ENCODE results near the gene SLC35G2. TPM values are rescaled to one million over a fixed set of nuclear protein-coding genes. Genes with fewer than 3 reads are reported as not detected.
A peak's percentile ranks its signal among the peaks of the same experiment; 100 is the strongest.
"Not testable (repeated sequence)": the region's sequence is repeated elsewhere in the genome, so short reads cannot be mapped to it uniquely, and the experiment has no call there.

Gene SLC35G2
- total RNA-seq, 1 experiment from 2014 or later = 6.6 TPM

DNA sequence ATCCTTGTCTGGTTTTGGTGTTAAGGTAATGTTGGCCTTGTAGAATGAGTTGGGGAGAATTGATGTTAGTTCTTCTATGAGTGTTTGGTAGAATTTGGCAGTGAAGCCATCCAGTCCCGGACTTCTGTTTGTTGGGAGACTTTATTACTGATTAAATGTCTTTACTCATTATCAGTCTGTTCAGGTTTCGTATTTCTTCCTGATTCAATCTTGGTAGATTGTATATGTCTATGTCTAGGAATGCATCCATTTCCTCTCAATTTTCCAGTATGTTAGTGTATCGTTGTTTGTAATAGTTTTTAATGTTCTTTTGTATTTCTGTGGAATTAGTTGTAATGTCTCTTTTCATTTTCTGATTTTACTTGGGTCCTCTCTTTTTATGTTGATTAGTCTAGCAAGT, 82.5 kb downstream of the SLC35G2 start:
- Histone ChIP-seq H3K23me2 (ENCODE audit: insufficient read length, low read depth, low read length, poor library complexity, severe bottlenecking) (no peaks in the 10 kb centered on the region), H2AFZ (ENCODE audit: low read length) (no peak overlapping the region), H2BK120ac (ENCODE audit: low read depth, low read length, poor library complexity, severe bottlenecking) (no peak overlapping the region), H3K4me1 (ENCODE audit: insufficient read depth, low read length) (no peaks in the 10 kb centered on the region; the same call in 1 of the 2 replicates), H2BK20ac (ENCODE audit: low read depth, low read length, poor library complexity, severe bottlenecking) (no peak overlapping the region), H4K8ac (replicated peaks; ENCODE audit: insufficient read length, low read depth, low read length) (no peak overlapping the region), H3K23ac (ENCODE audit: insufficient read length, low read depth, low read length) (no peak overlapping the region), H3T11ph (ENCODE audit: low read length) (no peak overlapping the region), H4K91ac (ENCODE audit: insufficient read length, low read depth, low read length) (no peak overlapping the region), H3K79me1 (ENCODE audit: insufficient read depth, low read depth, low read length, poor library complexity, severe bottlenecking) (no peaks in the 10 kb centered on the region), H2BK15ac (ENCODE audit: low read depth, low read length) (no peak overlapping the region), H2BK5ac (ENCODE audit: insufficient read length, low read length) (no peak overlapping the region), H2BK12ac (ENCODE audit: insufficient read length, low read depth, low read length) (no peak overlapping the region), H4K20me1 (ENCODE audit: control insufficient read depth, insufficient read depth, insufficient read length) (no peaks in the 10 kb centered on the region), H3K9ac (ENCODE audit: extremely low read depth, insufficient read length, low read length) (no peak overlapping the region), H3K4me2 (ENCODE audit: insufficient read depth, insufficient read length, low read length) (no peak overlapping the region), H3K79me2 (ENCODE audit: insufficient read depth, low read length) (peaks cover 14% of the 10 kb centered on the region; the same call in 1 of the 2 replicates), H3K56ac (ENCODE audit: insufficient read length, low read depth, low read length) (no peak overlapping the region), H3K14ac (ENCODE audit: insufficient read depth, low read length) (no peak overlapping the region), H4K5ac (ENCODE audit: insufficient read length, low read depth, low read length) (no peak overlapping the region), H3K27me3 (ENCODE audit: insufficient read depth, low read length) (no peaks in the 10 kb centered on the region), H3K27ac (ENCODE audit: insufficient read length, low read depth, low read length) (no peak overlapping the region), H3K18ac (ENCODE audit: insufficient read length, low read depth, low read length) (no peak overlapping the region), H2AK5ac (ENCODE audit: insufficient read length, low read length) (no peak overlapping the region), H3K4ac (ENCODE audit: low read depth, low read length) (no peak overlapping the region), H3K9me3 (ENCODE audit: control insufficient read depth, low read depth, low read length) (no peaks in the 10 kb centered on the region)
- TF ChIP-seq CTCF (conservative IDR thresholded peaks at IDR 0.05) = no peak
- H3K27ac Mint-ChIP-seq = peak overlapping the region; percentile 44 to 84 (median 75); a peak in 6 of 7 replicates
- no peaks in the 10 kb centered on the region; the same call in 1 of the 2 replicates for H3K27me3 Mint-ChIP-seq (ENCODE audit: low read depth)
- peaks cover 6 to 14% (median 9%) of the 10 kb centered on the region in 3 experiments for H3K36me3 Mint-ChIP-seq (ENCODE audit: insufficient read depth in 1 of 3, low read depth in 3 of 3)
- no peak for DNase-seq
- no peak overlapping the region for H3K4me3 Mint-ChIP-seq
- WGBS (ENCODE audit: extremely low coverage, insufficient read length, low lambda C conversion rate) = no CpG with 5 or more reads among the region's 3 CpGs
- peaks cover 52 to 54% of the 10 kb centered on the region in 2 experiments for H3K4me1 Mint-ChIP-seq
- H3K9me3 Mint-ChIP-seq = peaks cover 3 to 7% of the 10 kb centered on the region in 2 experiments; a peak in 4 of 5 replicates

DNA sequence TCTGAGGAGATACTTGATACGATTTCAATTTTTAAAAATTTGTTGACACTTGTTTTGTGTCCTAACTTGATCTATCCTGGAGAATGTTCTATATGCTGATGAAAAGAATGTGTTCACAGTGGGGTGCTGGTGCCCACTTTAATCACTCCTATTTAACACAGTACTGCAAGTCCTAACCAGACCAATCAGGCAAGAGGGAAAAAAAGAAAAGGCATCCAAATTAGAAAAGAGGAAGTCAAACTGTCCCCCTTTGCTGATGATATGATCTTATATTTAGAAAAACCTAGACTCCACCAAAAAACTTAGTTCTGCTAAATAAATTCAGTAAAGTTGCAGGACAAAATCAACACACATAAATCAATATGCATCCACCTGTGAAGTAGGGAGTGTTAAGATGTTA, 83.6 kb downstream of the SLC35G2 start:
- peaks cover 60% of the 10 kb centered on the region in 2 experiments for H3K4me1 Mint-ChIP-seq
- DNase-seq = not testable (repeated sequence)
- H3K79me2 ChIP-seq (ENCODE audit: insufficient read depth, low read length) = peaks cover 21% of the 10 kb centered on the region; the same call in 1 of the 2 replicates

More for the DNA sequence above, 83.6 kb downstream of the SLC35G2 start:
- H3K4me3 Mint-ChIP-seq; H3T11ph ChIP-seq (ENCODE audit: low read length); H3K23ac ChIP-seq (ENCODE audit: insufficient read length, low read depth, low read length); H3K18ac ChIP-seq (ENCODE audit: insufficient read length, low read depth, low read length); H2AFZ ChIP-seq (ENCODE audit: low read length); H3K79me1 ChIP-seq (ENCODE audit: insufficient read depth, low read depth, low read length, poor library complexity, severe bottlenecking); H4K20me1 ChIP-seq (ENCODE audit: control insufficient read depth, insufficient read depth, insufficient read length); H3K14ac ChIP-seq (ENCODE audit: insufficient read depth, low read length); H2BK15ac ChIP-seq (ENCODE audit: low read depth, low read length); H3K27me3 Mint-ChIP-seq (ENCODE audit: low read depth); H3K56ac ChIP-seq (ENCODE audit: insufficient read length, low read depth, low read length); H3K9me3 Mint-ChIP-seq; H3K9ac ChIP-seq (ENCODE audit: extremely low read depth, insufficient read length, low read length); H2BK5ac ChIP-seq (ENCODE audit: insufficient read length, low read length); H2AK5ac ChIP-seq (ENCODE audit: insufficient read length, low read length); H2BK120ac ChIP-seq (ENCODE audit: low read depth, low read length, poor library complexity, severe bottlenecking); H4K5ac ChIP-seq (ENCODE audit: insufficient read length, low read depth, low read length); H3K27me3 ChIP-seq (ENCODE audit: insufficient read depth, low read length); H2BK20ac ChIP-seq (ENCODE audit: low read depth, low read length, poor library complexity, severe bottlenecking); H4K8ac ChIP-seq (replicated peaks; ENCODE audit: insufficient read length, low read depth, low read length); H3K23me2 ChIP-seq (ENCODE audit: insufficient read length, low read depth, low read length, poor library complexity, severe bottlenecking); H2BK12ac ChIP-seq (ENCODE audit: insufficient read length, low read depth, low read length); H3K4ac ChIP-seq (ENCODE audit: low read depth, low read length); H3K27ac ChIP-seq (ENCODE audit: insufficient read length, low read depth, low read length); H3K4me1 ChIP-seq (ENCODE audit: insufficient read depth, low read length); H3K4me2 ChIP-seq (ENCODE audit: insufficient read depth, insufficient read length, low read length); H4K91ac ChIP-seq (ENCODE audit: insufficient read length, low read depth, low read length); H3K9me3 ChIP-seq (ENCODE audit: control insufficient read depth, low read depth, low read length): not testable (repeated sequence)
- no CpG with 5 or more reads among the region's 1 CpG for WGBS (ENCODE audit: extremely low coverage, insufficient read length, low lambda C conversion rate)
- H3K27ac Mint-ChIP-seq = peak overlapping the region; percentile 6 to 75 (median 57); a peak in 5 of 7 replicates
- peaks cover 6 to 14% (median 9%) of the 10 kb centered on the region in 3 experiments for H3K36me3 Mint-ChIP-seq (ENCODE audit: insufficient read depth in 1 of 3, low read depth in 3 of 3)

Data from H9 (cell line).